Kidney capillary endothelial cell (primary cell): Measurements from ENCODE around the gene SRPX2.
A peak's percentile ranks its signal among the peaks of the same experiment; 100 is the strongest.
"Not testable (repeated sequence)": the region's sequence is repeated elsewhere in the genome, so short reads cannot be mapped to it uniquely, and the experiment has no call there.

Source experiments
- DNase-seq: peaks from one replicate; pipeline ENCODE4 v3.0.0-alpha.2; 2018; ENCODE audit warnings: low spot score

The SRPX2 gene

DNA sequence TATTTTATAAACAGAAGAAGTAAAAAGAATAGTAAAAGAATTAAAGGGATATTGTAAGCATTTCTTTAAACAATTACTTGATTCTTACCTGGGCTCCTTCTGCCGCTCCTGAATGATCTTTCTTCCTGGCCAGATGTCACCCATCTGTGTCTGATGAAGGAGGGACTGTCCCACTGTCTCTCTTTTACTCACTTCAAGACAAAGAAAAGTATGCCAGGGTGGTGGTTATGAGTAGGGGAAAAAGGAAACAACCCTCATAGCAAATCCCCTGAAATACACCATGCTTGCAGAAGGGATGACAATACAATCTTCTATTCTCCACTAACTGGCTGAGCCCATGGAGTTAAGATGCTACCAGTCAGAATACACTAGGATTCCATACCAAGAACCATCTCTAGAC is 56.8 kb downstream of the SRPX2 start:
- DNase-seq = no peak

DNA sequence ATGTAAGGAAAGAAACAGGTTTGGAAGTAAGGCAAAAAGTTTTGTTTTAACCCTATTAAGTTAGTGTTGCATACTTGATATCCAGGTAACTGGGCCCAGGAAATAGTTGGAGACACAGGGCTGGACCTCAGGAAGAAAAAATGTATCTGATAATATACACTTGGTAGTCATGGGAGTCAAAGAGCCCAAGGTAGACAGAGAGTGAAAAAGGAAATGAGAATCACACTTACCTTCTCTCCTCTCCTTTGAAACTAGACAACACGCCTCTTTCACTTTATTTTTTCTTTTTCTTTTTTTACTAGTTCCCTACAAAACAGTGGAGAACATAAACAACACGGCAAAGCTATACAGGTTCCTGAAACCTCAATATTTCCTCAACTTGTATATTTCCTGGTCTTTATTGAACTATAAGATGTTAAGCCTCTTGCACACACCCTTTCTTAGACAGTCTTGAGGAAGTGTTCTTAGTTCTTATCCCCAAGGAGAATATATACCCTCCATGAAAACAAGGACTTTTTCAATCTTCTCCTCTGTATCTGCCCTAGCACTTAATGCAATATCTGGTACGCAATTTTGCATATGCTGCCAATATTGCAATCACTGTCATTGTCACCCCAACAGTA is 60.7 kb downstream of the SRPX2 start:
- no peak for DNase-seq

DNA sequence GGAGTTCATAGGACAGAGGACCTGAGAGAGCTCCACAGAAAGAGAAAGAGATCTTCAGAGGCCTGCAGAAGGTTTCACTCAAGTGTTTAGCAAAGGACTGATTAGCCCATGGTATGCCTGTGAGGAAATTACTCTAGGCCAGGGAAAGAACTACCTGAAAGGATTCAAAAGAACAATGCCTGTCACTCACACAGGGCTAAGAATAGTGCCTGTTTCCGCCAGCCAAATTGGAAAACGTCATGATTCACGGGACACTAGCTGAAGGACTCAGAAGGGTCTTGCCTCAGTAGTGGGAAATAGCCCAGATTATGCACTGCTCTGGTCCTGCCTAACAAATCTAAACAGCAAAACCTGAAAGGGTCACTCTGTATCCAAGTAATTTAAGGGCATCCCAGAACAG is 66.8 kb downstream of the SRPX2 start:
- peak; percentile 7 for DNase-seq

DNA sequence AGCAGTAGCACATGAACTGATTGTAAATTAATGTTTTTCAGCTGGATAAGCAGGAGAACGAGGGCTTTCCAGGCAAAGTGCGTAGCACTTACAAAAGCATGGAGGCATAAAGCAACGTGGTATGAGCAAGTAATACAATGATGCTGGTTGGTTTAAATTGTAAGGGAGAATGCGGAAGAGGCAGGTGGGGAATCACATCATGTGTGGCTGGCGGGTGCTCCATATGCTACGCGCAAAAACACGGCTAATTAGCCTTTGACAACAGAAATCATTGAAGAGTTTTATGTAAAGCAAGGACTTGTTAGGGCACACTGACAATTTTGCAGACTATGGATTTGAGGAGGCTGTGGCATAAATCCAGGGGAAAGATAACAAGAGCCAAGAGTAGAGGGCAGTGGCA is 73.4 kb downstream of the SRPX2 start:
- no peak for DNase-seq

DNA sequence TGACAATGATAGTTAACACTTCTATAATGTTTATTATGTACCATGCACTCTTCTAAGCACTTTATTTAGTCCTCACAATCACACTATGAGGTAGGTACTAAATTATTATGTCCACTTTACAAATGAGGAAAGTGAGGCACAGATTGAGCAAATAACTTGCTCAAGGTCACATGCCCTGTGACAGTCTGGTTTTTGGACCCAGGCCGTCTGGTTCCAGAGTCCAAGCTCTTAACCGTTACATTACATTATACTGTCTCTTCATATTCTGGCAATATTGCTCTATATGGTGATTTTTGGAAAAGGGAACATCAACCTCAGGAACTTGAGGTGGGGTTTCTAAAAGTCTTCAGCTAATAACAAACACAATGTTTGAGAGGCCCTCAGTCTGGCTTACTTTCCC is 75.1 kb downstream of the SRPX2 start:
- no peak for DNase-seq

DNA sequence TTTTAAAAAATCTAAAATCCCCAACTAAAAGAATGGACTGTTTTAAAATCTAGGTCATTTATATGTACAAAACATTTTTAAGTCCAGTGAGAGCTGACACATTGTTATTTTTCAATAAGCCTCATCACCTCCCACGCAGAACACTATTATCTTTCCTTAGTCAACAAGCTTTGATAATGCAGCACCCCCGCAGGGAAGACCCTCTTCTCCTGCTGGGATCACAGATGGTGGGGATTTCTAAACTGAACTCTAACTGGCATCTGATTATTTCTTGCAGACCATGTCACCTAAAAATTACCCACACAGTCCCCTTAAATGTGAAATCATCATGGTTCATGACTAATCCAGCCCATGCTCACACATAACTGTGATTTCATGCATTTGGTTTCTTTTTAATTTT is 76.3 kb downstream of the SRPX2 start:
- no peak for DNase-seq

DNA sequence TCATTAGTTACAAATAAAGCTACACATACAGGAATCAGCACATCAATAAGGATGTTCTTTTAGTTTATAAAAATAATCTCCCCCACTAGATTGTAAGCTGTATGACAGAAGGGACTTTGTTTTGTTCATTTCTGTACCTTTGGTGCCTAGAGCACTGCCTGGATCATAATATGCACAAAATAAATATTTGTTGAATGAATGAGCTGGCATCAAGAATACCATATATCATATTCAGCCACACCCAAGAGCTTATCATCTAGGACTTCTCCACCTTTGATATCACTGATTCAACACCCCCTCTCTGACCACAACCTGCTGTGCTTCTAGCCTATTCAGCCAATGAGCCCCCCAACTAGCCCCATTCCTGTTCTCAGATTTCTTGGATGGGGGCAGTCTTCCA is 77.3 kb downstream of the SRPX2 start:
- DNase-seq = no peak

DNA sequence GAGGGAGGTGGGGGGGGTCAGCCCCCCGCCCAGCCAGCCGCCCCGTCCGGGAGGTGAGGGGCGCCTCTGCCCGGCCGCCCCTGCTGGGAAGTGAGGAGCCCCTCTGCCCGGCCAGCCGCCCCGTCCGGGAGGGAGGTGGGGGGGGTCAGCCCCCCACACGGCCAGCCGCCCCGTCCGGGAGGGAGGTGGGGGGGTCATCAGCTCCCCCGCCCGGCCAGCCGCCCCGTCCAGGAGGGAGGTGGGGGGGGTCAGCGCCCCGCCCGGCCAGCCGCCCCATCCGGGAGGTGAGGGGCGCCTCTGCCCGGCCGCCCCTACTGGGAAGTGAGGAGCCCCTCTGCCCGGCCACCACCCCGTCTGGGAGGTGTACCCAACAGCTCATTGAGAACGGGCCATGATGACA is 80.0 kb downstream of the SRPX2 start:
- not testable (repeated sequence) for DNase-seq
